Amniotic stem cell (primary cell): ENCODE data around the gene IPPK.
A peak's percentile ranks its signal among the peaks of the same experiment; 100 is the strongest.
"Not testable (repeated sequence)": the region's sequence is repeated elsewhere in the genome, so short reads cannot be mapped to it uniquely, and the experiment has no call there.

Source experiments
- DNase-seq: peaks from one replicate; lab custom pipeline; 2025; lab: John Stamatoyannopoulos, UW

The IPPK gene

DNA sequence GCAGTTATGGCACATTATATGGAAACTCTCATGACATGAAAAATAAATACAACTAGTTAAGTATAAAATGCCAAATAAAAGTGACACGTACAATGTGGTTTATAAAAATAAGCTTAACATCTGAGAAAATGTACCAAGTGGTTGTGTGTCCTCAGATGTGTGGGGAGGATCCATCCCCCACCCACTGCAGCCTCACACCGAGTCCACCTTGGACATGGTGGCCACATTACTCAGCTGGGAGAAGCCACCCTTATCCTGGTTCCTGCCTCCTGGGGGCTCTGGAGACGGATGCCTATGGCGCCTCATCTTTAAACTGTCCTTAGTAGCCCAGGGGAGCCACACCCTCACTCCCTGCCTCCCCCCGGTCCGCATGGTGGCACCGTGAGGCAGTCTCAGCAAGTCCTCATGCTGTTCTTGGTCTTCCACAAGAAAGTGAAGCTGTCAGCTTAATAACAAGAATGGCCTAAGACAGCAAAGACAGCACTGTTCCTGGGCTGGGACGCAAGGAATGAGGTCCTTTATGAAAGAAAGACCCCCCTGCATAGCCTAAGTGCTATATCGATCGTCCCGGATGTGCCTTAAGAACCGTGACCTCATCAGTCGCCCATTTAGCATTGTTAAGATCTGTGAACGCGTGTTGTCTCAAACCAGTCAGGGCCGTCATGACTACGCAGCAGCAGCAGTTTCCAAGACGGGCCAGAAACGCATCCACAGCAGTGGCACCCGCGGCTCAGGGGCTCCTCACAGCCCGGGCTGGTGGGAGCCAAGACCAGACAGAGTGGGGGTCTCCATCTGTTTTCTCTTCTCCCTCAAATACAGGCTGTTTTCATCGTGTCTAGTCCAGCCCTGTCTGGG is 56.4 kb downstream of the IPPK start:
- DNase-seq: no peak

DNA sequence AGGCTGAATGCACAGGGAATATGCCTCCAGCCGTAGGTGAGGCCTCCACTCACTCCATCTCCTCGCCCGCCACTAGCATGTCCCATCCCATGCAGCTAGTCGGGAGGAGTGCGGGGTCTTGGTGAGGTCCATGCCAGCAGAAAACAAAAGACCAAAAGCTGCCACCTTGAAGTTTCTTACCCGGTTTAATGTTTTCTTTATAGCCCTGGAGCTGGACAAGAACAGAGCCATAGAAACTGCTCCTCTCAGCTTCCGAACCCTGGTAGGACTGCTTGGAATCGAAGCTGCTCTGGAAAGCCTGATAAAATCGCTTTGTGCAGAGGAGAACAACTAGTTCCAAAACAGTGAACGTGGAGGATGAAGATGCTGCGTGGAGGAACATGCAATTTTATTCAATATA is 57.1 kb downstream of the IPPK start:
- DNase-seq: no peak

DNA sequence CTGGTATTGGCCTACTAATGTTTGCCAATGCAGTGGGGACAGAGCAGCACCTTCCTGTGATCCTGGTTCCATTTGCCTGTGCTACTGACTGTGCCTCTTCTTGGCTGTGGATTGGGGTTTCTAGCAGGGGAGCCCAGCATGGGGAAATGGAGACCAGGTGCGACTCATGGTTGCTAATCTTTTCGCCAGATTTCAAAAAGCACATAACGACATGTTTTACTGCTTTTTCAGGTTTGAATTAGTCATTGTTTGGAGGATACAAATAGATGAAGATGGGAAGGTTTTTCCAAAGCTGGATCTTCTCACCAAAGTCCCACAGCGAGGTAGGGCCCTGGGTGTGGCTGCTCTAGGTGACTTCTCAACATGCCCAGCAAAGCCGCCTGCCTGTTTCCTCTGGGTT is 57.6 kb downstream of the IPPK start:
- DNase-seq: no peak

DNA sequence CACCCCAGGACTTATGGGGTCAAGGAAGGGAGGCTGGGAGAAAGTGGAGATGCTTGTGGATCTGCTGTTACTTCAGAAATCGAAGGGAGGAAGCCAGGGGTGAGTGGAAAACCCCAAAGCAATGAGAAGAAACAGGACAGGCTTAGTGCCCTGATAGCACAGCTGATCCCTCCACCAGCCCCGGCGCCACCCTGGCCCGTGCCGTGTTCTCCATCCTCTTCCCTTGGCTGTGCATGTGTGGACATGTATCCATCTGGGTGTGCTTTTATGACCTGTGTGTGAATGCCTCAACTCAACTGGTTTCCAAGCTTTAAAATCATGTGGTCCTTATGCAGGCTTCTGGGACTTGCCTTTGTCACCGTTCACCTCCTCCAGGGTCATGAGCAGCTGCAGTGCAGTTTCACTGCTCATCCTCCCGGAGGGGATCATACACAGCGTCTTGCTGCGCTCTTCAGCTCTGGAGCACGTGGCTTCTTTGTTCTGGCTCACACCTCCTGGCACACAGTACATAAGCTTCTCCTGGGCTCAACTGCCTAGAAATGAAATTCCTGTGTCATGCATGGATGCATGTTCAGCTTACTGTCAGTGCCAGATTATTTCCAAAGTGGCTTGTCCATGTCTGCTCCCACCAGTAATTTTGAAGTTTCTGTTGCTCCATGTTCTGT is 58.2 kb downstream of the IPPK start:
- no peak for DNase-seq

DNA sequence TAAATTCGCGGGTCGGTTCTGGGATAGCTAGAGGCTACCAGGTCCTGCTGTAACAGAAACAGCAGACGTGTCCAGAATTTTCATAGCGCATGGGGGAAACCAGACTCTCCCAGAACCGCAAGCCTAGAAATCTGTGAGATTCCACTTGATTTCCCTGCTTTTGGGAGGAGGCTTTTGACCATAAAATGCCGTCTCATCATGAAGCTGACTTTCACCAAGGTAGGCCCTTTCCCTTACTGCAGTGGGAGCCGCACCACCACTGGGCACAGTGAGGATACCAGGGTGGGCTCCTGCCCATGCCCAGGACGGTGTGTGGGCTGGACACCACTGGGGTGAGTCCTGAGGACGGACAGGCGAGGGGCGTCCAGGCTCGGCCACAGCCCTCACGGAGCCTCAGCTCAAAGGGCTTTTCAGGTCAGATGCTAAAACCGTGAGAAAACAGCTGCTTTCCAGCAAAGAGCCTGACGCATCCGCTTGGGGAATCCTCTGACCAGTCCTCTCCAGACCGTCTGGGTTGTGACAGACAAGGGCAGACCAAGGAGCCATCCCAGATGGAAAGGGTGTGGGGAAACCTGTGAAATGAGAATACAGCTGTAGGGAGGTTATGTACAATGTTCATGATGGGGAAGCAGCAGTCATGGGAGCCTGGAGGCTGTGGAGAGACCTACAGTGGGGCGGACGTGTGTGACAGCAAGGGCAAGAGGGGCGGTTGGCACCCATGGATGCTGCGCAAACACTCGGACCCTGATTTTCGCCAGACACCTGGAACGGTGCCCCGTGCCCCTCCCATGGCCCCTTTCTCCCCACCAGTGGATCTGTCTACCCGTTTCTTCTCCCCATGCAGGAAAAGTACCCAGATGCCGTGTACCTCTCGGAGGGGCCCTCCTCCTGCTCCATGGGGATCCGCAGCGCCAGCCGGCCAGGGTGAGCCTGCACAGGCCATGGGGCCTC is 59.2 kb downstream of the IPPK start:
- no peak for DNase-seq

DNA sequence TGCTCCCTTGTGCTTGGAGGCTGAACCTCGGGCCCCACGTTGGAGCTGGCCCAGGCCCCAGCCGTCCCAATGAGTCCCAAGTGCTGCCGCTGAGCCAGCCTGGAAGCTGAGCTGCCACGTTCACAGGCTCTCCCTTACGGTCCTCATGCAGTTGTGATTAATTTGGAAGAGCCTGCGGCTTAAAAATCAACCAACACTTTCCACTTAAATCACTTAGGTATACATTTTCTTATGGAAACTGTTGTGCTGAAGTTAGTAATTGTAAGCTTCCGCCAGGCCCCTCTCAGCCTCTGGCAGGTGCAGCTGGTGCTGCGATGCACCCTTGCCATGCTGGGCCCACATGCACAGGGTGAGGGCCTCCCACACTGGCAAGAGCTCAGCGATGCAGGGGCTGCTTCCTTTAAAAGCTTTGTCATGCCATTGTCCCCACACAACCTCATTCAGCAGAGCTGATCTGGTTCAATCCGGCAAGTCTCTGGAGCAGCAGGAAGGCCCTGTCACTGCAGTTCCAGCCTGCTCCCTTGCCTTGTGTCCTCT is 61.0 kb downstream of the IPPK start:
- DNase-seq: no peak

DNA sequence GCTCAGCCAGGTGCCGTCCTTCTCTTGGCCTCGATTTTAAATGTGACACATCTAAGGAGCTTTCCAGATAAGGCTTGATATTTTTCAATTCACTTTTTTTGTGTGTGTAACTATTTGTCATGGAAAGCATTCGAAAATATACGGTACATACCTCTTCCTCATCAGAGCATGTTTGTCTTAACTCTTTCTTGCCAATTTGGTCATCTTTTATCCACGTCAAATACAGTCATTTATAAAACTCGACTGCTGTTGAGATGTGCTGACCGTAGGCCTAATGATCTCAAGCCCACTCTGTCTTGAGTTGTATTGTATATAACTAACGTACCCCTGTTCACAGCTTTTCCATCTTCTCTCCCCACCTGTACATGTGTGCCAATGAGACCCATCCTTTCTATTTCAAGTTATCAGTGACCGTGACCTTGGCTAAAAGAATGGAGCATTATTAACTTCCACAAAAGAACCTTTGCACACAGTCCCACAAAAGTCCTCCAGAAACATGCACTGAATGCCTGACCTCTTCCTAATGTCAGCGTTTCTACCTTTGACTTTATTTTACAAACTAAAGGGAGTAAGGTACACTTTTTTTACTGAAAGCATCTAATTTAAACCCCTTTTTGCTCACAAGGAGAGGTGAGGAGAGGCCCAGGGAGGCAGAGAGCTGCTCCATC is 61.6 kb downstream of the IPPK start:
- DNase-seq: no peak

DNA sequence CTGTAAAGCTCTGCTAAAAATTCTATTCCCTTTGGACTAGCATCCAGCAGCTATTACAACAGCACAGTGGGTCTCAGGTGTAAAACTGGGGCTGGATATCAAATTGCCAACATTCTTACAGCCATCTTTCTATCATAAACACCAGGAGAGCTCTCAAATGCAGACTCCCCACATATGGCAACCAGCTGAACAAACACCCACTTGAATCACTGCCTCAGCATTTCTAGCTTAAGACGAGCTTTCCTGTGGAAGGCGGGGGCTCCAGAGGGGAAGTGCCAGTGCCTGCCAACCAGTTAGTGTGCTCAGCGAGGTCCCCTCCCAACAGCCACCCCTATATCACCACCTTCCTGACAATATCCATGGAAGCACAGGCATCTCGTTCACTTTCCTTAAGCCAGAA is 62.2 kb downstream of the IPPK start:
- peak; percentile 55 for DNase-seq

DNA sequence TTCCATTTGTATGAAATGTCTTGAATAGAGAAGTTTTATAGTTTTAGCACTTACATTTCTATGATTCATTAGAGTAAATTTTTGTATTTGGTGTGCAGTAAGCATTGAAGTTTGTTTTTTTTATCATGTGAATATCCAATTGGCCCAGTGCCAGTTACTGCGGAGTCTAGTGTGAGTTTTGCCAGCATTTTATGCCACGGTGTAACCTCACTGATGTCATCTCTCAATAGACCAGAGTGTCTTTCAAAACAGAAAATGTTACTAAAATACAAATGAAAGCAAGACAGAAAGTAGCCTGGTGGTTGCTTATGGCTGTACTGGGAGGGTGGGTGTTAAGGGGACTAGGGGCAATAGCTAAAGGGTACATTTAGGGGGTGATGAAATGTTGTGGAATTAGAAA is 62.8 kb downstream of the IPPK start:
- no peak for DNase-seq

DNA sequence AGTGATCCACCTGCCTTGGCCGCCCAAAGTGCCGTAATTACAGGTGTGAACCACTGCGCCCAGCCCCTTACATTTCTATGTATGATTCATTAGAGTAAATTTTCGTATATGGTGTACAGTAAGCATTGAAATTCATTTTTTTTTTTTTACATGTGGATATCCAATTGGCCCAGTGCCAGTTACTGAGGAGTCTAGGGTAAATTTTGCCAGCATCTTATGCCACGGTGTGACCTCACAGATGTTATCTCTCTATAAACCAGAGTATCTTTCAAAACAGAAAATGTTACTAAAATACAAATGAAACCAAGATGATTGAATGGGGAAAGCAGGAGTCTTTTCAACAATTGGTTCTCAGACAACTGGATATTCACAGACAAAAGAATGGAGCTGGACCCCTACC is 64.7 kb downstream of the IPPK start:
- DNase-seq: no peak

DNA sequence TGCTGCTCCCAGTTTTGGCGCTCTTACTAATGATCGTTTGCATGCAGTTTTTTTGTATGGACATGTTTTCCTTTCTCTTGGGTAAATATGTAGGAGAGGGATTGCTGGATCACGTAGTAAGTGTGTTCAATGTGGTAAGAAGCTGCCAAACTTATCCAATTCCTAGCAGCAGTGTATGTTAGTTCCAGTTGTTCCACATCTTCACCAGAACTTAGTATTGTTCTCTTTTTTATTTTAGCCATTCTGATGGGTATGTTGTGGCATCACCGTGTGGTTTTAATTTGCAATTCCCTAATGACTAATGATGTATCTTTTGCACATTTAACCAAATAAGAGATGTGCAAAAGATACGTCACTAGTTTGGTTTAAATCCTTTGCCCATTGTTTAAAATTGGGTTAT is 65.9 kb downstream of the IPPK start:
- no peak for DNase-seq

DNA sequence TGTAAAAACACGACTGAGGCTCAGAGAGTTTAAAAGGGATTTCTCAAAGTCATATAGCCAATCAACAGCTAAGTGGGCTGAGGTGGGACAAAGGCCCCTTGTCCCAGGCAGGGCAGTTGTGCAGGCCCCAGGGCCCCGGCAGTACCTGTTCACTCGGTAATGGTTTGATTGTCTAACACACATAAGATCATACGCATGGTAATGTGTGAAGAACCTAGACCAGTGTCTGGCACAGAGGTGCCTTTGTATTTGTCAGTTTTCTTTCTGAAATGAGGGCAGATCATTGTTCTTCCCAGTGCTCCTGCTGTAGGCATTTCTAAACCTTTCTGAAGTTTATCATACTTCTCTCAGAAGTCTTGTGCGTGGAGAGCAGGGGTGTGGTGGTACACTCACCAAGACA is 66.8 kb downstream of the IPPK start:
- DNase-seq: no peak

DNA sequence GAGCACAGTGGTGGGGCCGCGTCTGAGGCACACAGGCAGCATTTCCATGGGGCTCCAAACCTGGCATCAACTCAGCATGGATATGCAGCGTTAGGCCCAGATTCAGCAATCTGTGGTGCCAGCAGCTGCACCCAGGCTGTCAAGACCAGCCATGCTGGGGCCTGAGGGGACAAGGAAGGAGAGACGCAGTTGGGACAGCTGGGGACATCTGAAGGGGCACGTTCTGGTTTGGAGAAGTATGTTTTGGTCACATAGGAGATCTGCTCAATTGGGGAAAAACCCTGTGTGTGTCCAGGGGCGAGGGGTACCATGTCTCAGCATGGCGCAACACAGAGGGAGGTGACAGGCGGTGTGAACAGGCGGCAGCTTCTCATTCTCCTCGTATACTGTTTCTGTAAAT is 67.5 kb downstream of the IPPK start:
- DNase-seq: no peak

DNA sequence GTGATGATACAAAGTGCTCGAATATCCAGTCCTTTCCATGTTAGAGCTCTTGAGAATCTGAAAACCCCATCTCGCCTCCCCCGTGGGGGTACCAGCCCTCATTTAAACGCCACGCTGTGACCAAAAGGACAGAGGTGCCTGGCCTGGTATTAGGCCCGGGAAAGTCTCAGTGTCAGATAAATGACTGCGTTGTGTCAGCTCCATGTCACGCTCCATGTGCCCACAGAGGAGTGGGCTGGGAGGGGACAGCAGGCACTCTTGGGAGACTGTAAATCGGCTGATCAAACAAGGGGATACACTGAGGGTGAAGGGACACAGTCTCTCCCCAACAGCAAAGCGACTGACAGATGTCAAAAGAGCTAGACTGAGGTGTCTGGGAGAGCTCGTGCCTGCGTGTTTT is 68.5 kb downstream of the IPPK start:
- DNase-seq: no peak

DNA sequence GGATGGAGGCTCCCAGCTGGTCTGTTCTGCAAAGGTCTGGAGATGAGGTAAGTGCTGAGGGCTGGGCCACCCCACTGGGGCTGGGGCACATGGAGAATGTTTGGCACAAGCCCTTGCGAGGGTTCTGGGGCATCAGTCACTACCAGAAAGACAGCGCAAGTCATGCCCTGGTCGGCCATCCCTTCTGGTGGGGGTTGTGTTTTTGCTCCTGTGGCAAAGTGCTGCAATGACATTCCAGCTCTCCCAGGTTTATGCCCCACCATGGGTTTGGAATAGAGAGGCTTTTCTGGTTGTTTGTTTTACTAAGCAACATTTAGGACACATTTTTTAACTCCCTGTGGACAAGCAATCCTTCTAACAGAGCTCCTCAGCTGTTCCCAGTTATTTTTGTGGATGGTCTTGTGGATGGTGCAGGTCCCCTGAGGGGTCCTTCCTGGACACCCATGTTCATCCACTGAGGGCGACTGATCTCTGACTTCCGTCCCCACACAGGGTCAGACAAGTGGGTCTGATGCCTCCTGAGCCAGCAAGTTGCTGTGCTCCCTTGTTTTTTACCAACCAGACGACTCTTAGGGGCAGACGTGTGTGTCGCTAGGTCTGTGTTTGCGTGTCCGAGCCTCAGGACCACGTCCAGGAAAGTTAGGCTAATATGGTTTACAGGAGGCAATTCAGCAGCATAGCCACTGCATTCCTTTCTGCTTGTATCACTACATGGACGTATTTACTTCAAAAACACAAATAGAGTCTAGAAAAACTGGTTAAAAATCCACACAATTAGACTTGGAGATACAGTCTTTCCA is 69.3 kb downstream of the IPPK start:
- peak; percentile 27 for DNase-seq

DNA sequence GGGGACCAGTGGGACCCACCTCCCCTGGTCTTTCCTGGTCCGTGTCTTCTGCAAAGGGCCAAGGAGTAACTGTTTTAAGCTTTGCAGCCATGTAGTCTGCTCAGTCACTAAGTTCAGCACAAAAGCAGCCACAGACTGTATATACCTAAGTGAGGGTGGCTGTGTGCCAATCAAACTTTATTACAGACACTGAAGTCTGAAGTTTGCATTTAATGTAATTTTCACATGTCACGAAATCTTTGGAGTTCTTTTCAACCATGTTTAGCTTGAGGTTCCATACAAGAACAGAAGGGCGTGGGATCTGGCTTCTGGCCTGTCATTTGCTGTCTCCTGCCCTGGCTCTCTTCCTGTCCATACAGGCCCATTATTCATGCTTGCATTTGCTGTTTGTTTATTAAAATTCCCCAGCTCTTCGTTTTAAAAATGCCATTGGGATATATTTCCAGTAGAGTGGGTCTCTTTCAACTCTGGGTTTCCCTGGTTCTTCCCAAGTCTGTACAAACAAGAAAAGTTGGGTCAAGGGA is 69.9 kb downstream of the IPPK start:
- no peak for DNase-seq

DNA sequence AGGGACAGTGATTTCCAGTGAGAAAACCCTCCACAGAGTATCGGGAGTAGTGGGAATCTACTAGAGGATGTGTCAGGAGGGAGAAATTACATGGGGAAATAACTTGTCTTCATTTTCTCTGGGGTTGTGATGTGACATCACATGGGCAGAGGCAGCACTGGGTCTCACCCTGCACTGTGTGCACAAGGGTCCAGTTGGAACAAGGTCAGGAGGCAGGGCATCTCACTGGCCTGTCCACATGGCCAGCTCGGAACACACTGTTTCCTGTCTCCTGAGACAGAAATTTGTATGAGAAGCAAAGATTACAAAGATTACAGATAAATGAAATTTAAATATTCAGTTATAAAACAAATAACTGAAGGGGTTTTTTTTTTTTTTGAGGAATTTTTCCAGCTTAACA is 71.5 kb downstream of the IPPK start:
- DNase-seq: no peak

DNA sequence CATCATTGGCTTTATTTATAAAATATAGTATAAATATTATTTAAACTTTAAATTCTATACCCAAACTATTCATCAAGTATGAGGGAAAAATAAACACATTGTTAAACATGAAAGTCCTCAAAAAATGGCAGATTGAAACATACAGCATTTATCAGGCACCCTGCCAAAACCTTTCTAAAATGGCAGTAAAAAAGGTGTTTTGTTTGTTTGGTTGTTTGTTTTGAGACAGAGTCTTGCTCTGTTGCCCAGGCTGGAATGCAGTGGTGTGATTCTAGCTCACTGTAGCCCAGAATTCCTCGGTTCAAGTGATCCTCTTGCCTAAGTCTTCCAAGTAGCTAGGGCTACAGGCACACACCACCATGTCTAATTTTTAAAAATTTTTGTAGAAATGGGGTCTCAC is 74.0 kb downstream of the IPPK start:
- no peak for DNase-seq

DNA sequence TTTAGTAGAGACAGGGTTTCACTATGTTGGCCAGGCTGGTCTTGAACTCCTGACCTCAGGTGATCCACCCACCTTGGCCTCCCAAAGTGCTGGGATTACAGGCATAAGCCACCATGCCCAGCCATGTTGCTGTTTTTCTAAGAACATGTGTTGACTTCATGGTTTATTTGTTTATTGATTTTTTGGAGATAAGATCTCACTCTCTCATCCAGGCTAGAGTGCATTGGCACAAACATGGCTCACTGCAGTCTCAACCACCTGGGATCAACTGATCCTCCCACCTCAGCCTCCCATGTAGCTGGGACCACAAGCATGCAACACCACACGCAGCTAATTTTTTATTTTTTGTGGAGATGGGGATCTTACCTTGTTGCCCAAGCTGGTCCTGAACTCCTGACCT is 74.9 kb downstream of the IPPK start:
- not testable (repeated sequence) for DNase-seq

DNA sequence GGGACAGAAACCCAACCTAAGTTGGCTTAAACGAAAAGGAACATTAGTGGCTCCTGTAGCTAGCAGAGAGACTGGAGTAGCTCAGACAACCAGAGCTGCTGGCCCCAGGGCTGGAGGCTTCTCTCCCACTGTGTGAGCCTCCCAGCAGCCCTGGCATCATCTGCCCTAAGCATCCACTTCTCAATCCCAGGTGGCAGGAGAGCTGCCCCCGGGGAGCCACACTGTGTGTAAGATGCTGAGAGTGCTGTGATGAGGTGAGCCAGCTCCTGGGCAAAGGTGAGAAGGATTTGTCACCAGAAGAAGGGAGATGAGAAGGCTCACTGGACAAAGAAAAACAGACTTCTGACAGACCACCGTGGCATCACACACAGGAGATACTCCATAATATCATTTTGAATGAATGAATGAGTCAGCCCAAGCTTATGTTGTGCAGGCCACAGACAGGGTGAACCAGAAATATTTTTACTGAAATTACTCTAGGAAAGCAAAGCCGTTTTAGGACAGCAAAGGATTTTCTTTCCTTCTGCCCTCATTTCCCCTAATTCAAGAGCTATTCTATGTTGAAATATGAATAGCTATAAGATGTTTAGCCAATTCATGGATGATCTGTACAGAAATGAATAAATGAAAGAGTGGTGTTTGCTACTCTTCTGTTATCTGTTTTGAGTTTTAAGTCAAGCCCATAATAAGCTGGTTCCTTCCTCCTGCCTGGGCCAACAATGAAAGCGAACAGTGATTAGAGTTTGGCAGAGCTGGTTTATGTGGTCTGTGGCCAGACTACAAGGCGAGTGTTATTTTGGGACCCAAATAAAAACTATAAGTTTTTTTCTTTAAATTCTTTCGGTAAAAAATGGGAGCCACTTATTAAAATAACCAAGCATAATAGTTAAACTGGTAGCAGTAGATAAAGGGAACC is 76.7 kb downstream of the IPPK start:
- no peak for DNase-seq
